GM19238 (cell line): ENCODE measurements around the gene WDR88.

Experiments used
- DNase-seq: peaks from one replicate; pipeline ENCODE4 v3.0.0; 2011; ENCODE audit warnings: low spot score; ENCODE audit not compliant: insufficient read length

Gene WDR88, protein sequence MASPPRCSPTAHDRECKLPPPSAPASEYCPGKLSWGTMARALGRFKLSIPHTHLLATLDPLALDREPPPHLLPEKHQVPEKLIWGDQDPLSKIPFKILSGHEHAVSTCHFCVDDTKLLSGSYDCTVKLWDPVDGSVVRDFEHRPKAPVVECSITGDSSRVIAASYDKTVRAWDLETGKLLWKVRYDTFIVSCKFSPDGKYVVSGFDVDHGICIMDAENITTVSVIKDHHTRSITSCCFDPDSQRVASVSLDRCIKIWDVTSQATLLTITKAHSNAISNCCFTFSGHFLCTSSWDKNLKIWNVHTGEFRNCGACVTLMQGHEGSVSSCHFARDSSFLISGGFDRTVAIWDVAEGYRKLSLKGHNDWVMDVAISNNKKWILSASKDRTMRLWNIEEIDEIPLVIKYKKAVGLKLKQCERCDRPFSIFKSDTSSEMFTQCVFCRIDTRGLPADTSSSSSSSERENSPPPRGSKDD

DNA sequence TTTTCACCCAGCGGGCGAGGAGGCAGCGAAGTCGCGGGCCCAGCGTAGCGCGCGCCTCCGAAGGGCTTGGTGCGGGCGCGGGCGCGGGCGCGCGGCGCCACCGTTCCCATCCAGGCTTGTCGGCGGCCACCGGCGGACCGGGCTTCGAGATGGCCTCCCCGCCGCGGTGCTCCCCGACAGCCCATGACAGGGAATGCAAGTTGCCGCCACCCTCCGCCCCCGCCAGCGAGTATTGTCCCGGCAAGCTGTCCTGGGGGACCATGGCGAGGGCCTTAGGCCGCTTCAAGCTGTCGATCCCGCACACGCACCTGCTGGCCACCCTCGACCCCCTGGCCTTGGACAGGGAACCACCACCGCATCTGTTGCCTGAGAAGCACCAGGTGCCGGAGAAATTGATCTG lies at the start of gene WDR88:
TSS of gene WDR88 (plus strand) at position 94 of the 400 bp plus-strand sequence. CDS start at position 150, 56 bp downstream.
- no peak for DNase-seq

DNA sequence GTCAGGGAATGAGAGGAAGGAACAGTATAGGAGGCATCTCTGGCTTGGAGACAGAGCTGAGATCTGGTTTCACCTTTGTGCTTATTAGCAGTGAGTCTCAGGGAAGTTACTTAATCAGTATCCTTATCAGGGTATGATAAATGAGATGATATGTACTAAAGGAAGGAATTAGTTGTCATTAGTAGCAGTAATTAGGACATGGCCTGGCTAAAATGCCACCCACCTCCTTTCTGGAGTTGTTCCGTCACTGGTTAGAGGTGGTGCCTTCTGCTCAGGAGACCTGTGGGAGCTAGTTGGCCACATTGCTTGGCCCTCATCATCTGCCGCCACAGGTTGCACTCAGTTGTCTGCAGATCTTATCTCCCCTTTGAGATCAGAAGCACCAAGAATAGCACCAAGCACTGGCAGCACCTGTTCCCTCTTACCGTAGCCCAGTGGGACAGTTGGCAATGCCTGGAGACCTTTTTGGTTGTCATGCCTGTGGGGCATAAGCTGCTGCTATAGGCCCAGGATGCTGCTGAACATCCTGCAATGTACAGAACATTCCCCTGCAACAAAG lies 46.3 kb upstream of the WDR88 start:
- DNase-seq: no peak

DNA sequence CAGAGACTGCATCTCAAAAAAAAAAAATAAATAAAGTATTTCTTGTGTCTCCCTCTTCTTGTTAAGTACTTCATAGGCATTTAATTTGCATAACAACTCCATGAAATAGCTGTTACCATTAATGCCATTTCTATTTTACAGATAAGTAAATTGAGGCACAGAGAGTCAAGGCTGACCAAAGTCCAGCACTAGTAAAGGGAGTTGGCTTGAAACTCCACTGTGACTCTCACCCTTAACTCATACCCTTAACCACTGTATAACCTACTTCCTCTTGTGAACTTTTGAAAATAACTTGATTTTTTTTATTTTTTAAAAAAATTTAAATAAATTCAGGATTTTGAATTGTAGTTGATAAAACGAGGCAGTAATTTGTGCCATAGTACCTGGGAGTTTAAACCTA lies 45.0 kb upstream of the WDR88 start:
- DNase-seq: no peak

DNA sequence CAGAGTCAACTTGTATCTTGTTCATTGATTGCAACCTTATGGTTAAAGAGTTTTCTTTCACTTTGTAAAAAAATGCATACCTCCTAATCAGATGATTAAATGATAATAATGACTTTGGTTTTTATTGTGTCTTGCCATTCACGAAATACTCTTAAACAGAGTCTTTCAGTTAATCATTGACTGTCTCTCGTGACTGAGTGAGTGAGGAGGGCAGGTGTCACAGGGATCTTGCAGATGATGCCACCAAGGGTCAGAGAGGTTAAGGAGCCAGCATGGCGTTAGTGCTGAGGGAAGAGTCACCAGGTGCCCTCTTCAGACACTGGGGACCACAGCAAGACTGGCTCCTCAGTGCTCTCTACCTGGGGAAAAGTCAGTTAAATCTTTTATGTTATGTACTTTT lies 42.9 kb upstream of the WDR88 start:
- DNase-seq: no peak

DNA sequence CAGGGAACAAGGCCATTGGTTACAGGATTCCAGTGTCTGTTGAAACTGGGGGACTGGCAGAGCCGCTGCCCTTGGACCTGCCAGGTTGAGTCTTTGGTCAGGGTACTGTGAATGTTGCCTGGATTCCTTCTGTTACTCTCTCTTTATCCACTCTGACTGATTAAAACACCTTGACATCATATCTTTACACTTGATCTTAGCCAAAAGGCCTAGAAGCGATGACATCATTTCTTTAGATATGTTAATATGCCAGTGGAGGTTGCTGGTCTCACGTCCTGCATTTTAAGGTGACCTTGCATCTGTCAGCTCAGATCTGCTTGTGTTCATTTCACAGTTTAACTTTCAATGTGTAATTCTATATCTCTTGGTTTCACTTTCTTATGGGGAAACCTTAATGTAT lies 41.7 kb upstream of the WDR88 start:
- no peak for DNase-seq

DNA sequence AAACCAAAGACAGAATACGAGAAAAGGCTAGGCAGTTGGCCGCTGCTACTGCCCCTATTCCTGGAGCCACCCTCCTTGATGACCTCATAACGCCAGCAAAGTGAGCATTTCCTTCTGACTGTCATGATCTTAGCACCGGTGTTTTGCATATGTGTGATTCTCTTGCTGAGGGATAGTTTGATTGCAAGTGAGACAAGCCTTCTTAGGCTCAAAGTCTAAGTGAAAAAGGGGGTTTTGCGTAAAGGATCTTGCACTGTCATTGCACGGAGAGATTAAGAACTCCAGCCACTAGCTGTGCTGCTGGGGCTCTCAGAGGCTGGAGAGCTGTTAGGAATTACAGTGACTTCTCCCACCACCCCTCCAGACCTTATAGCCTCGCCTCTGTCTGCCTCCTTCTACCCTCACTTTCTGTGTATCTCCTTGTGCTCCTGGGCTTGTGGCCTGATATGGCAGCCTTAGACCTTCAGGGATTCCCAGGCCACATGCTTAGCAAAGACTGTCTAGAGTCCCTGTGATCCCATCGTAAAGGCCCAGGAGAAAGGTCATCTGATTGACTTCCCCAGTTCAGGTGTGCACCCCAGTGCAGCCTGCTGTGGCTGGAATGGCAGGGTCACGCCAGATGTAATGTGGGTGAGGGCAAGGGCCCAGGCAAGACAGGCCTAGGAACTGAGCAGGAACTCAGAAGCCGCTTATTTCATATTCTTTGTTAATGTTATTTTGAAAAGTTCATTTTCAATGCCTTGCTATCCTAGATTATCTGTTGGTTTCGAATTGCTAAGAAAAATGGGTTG lies 38.3 kb upstream of the WDR88 start:
- no peak for DNase-seq

DNA sequence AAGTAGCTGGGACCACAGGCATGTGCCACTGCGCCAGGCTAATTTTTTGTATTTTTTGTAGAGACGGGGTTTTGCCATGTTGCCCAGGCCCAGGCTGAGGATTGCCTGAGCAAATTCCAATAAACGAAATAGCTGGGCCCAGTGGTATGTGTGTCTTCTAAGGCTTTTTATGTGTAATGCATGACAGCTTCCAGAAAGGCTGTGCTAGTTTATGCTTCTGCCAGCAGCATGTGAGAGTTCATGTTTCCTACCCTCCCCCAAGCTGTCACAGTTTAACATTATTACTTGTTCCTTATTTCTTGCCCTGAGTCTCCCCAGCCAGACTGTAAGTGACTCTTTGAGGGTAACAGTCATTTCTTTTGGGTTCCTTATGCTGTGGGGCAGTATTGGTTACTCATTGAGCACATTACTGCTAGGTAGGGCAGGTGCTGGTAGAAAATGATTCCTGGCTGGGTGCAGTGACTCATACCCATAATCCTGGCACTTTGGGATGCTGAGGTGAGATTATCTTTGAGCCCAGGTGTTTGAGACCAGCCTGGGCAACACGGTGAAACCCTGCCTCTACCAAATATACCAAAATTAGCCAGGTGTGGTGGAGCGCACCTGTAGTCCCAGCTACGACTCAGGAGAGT lies 37.4 kb upstream of the WDR88 start:
- no peak for DNase-seq

DNA sequence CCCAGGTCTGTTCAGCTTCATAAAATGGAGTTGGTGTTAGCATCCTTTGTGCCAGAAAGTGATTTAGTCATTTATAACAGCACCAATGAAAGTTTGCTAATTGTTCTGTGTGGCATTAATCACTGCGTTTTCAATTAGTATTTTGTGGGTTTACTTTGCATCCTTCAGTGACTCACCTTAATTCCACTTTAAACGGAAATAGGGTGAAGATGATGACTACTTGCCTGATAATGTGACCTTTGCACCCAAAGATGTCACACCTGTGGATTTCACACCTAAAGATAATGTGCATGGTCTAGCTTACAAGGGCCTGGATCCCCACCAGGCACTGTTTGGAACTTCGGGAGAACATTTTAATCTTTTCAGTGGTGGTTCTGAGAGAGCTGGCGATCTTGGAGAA lies 35.9 kb upstream of the WDR88 start:
- no peak for DNase-seq

DNA sequence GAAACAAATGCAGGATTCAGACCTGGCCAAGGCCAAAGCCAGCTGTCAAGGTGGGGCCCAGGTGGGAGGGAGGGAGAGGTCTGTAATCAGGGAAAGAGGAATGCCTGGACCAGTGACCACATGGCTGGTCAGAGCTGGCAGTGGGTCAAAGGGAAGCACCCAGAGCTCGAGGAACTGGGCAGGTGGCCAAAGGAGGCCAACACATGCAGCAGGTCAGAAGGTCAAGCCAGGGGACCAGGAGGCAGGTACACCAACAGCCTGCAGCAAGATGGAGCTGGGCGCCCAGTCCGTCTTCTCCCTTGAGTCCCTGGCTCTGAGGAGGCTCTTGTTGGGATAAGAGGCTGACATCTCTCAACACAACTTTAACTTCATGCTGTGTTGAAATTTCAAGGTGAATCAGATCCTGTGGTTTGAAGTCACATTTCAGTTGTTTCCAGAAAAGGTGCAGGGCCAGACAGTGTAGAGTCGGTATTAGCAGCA lies 33.8 kb upstream of the WDR88 start:
- no peak for DNase-seq

DNA sequence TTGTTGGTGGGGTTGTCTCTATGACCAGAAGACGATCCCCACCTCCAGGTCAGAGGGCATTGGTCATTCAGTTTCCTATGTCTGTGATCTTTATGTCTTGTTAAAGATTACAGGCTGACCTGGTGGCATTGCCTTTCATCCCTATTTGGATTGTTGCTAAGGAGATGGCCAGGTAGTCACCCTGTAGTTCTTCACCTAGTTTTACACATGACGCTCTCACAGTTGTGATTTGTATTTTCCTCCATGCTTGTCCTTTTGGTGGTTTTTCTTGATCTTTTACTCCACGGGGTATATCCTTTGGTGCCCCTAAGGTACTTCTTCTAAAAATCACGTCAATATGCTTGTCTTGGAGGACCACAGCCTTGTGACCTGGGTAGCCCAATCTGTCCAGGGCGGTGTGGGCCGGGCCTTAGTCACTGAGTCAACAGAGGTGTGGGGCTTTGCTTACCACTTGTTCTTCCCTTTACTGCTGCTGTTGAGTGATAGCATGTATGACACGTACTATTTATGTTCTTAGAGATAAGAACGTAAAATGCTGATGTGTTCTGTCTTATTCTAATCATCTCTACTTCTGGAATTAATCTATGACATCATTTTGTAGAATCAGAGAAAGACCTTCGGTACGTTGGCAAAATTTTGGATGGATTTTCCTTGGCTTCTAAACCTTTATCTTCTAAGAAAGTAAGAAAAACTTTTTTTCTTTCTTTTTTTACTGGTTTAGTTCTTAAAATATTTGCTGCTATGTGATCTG lies 30.8 kb upstream of the WDR88 start:
- DNase-seq: no peak

DNA sequence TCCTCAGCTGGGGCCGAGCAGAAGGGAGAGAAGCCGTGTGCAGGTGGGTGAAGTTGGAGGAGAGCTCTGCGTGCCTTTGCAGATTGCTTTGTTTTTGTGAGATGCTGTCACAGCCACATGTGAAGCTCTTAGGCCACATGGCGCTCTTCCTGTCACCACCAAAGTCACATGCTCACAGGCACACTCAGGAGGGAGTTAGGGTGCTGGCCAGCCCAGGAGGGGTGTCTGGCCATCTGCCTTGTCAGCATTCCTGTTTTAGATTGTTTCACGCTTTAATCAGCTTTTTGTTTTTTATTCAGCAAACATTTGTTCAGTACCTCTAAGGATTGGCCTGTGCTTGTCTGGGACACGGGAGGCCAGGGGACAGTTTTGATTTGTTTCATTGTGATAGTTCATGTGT lies 29.0 kb upstream of the WDR88 start:
- no peak for DNase-seq

DNA sequence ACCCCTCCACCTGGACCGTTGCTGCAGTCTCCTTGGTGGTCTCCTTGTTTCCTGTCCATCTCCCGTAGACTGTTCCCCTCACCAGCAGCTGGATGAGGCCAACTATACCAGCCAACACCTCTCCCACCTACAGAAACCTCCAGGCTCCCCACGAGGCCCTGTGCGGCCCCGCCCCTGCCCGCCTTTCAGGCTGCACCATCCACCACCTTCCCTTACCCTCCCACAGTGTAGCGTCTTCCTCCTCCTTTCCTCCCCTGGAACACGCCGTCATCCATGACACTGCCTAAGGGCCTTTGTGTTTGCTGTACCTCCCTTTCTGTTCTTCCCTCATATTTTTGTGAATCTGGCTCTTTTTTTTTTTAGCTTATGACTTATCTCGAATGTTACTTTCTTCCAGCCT lies 23.8 kb upstream of the WDR88 start:
- DNase-seq: no peak

DNA sequence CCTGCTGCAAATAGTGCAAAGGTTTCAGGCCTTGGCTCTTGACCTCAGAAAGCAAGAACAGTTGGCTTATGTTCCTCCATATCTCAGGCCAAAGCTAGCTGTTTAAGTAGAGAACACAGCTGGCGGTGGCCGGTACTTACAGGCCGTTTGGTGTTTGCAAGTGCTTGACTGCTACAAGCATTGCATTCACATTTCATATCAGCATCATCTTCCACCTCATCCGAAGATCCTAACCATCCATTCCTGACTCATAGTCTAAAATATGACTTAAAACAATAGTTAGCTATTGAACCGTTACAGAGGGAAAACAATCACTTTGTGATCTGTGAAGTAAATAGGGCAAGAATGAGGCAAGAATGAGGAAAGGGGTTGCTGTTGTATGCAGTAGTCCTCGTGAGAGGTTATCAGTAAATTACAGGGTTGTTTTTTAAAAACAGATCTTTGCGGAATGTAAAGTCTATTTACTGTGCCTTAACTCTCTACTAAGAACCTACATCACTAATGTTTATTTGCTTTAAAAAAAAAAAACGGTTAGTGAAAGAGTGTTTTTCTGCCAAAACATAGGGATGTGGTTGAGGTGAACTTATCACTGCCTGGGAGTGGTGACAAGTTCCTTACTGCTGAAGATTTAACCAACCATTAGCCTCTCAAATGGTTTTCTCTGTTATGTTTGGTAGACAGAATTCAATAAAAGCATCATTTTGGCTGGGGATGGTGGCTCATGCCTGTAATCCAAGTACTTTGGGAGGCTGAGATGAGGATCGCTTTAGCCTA lies 21.6 kb upstream of the WDR88 start:
- DNase-seq: no peak

DNA sequence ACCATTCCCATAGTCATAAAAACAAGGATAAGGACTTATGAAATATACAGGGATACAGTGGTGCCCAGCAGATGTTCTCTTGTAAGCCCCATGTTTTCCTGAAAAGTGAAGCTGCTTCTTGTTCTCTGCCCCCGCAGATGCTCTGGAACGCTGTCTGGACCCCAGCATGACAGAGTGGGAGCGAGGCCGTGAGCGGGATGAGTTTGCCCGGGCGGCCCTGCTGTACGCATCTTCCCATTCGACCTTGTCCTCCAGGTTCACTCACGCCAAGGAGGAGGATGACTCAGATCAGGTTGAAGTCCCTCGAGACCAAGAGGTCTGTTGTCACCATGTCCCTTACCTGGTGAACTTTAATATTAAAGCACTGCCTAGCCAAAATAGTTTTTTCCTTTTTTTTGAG lies 20.3 kb upstream of the WDR88 start:
- no peak for DNase-seq

DNA sequence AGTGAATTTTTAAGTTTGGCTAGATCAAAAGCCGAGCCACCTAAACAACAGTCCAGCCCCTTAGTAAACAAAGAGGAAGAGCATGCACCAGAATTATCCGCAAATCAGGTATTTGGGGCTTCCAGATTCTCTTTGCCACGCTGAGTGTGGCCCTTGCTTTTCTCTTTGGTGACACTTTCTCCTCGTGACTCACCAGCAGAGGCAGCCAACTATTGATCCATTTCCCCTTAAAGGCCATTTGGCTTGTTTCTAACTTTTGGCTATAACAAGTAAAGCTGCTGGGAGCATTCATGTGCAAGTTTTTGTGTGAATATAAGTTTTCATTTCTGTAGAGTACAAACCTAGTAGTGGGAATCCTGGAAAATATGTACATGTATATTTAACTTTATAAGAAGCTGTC lies 17.6 kb upstream of the WDR88 start:
- DNase-seq: no peak

DNA sequence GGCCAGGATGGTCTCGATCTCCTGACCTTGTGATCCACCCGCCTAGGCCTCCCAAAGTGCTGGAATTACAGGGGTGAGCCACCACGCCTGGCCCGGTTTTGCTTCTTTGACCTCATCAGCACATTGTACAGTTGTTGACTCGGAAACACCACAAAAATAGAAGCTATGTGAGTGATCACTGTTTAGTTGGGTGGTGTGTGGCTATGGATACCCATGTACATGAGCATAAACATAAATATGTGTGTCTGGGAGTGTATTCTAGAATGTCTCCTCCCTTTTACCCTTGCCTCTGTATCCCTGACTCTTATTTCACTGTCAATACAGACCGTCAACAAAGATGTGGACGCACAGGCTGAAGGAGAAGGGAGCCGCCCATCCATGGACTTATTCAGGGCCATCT lies 14.4 kb upstream of the WDR88 start:
- no peak for DNase-seq

DNA sequence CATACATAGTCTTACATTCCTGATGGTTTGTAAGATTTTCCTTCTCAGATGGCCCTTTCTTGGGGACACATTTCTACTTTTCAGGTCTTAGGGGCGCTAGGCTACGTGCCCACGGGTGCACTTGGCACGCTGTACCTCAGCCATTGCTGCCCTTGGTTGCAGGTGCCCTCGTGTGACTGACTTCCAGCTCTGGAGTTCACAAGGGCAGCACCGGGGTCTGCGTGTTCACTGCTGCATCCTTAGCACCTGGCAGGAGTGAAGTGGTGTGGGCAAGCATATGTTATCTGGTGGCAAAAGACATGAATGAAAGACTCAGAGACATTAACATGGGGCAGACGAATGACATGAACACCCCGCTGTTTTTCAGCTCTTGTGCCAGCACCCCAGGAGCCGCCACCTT lies 13.3 kb upstream of the WDR88 start:
- no peak for DNase-seq

DNA sequence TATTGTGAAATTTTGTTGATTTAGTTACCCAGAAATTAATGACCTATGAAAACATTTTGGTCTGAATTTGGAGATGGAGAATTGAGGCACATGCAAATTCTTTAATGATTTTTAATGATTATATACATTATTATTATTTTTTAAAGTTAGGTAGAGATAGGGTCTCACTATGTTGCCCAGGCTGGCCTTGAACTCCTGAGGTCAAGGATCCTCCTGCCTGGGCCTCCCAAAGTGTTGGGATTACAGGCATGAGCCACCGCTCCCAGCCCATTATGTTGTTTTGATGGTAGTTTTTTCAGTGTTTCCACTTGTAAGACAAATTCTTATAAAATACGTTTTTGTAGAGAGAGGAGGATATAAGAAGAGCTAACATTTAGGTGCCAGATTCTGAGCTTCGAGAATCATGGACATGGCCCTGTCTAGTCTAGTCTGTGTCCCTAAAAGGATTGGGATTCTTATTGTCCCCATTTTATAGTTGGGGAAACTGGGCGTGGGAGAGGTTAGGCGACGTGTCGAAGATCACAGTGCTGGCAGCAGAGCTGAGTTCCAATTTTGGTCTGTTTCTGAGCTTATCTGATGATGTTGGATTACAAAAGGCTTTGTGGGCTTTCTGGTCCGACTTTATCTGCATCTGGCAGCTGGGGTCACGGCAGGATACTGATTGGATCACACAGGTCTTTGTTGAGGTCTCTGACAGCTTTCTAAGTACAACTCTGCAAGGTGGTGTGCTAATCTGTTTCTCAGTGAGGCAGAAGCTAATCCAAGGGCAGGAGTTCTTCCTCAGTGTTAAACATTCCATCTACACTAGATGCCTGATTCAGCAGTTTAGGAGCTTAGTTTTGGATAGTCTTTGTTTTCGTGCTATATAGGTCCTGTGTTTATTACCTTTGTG lies 7.5 kb upstream of the WDR88 start:
- DNase-seq: no peak

DNA sequence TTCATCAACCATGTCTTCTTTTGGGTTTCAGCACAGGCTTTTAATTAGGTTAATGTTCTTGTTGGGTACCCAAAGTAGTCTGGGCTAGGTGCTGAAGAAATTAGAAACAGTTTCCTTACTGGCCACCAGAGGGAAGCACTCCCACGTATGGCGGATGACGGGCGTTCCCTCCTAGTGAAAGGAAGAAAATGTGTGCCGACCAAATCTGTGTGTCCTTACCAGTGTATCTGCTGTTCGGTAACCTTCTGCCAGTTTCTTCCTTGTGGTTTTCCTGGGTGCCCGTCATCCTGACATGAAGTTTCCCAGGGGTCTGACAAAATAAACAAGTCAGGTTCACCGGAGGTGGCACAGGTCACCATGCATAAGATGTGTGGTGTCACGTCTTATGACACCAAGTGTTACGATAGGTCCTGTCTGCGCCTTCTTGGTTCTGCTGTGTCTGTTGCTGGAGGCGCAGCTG lies 6.0 kb upstream of the WDR88 start:
- peak; percentile 63 for DNase-seq
